SU-DHL-6 (cell line): ENCODE data around the gene ENDOD1.

Experiments
- H2AFZ ChIP-seq: fragments of 200-600 bp; sonication (generic); 2 replicates; pipeline ENCODE4 v1.6.1; 2014; ENCODE audit warnings: low read depth, mild to moderate bottlenecking, moderate library complexity, mixed read lengths, antibody characterized with exemption, low read length; ENCODE audit not compliant: severe bottlenecking
- H3F3A ChIP-seq: fragments of 200-600 bp; shearing (Covaris generic); 2 replicates; pipeline ENCODE4 v1.6.0; 2016; ENCODE audit warnings: antibody characterized with exemption, mild to moderate bottlenecking; ENCODE audit not compliant: insufficient read depth
- H3K27ac ChIP-seq: fragments of 200-600 bp; sonication (generic); 2 replicates; pipeline ENCODE4 v1.5.1; 2016; ENCODE audit warnings: low read depth, mild to moderate bottlenecking, low read length, moderate library complexity, mixed read lengths
- H3K27me3 ChIP-seq: fragments of 200-600 bp; sonication (generic), shearing (Covaris generic); 2 replicates; pipeline ENCODE4 v1.6.0; 2014; ENCODE audit warnings: mild to moderate bottlenecking, low read length
- H3K36me3 ChIP-seq: fragments of 200-600 bp; sonication (generic); 2 replicates; pipeline ENCODE4 v1.6.1; 2014; ENCODE audit warnings: mild to moderate bottlenecking, low read length, mixed read lengths
- H3K4me2 ChIP-seq: fragments of 300-600, 200-600 bp; shearing (Covaris generic), sonication (generic); 2 replicates; pipeline ENCODE4 v1.6.0; 2014; ENCODE audit warnings: low read length, low read depth, mild to moderate bottlenecking; ENCODE audit not compliant: poor library complexity, severe bottlenecking
- H3K4me3 ChIP-seq: fragments of 200-600 bp; sonication (generic); 2 replicates; pipeline ENCODE4 v1.5.1; 2014; ENCODE audit warnings: antibody characterized with exemption, low read length, mild to moderate bottlenecking, mixed read lengths; ENCODE audit not compliant: insufficient read depth, poor library complexity, severe bottlenecking
- H3K79me2 ChIP-seq: fragments of 200-600 bp; sonication (generic); 2 replicates; pipeline ENCODE4 v1.6.1; 2014; ENCODE audit warnings: mild to moderate bottlenecking, low read length, moderate library complexity; ENCODE audit not compliant: insufficient read depth
- H3K9ac ChIP-seq: fragments of 200-600 bp; sonication (generic); 2 replicates; pipeline ENCODE4 v1.7.0; 2014; ENCODE audit warnings: mild to moderate bottlenecking, low read length
- H3K9me2 ChIP-seq: fragments of 200-600 bp; sonication (generic); replicated peaks from 2 replicates; pipeline ENCODE4 v1.6.1; 2014; ENCODE audit warnings: low read length; ENCODE audit not compliant: insufficient read depth
- H3K9me3 ChIP-seq: fragments of 200-600 bp; sonication (generic); 2 replicates; pipeline ENCODE4 v1.6.1; 2014; ENCODE audit warnings: low read length, mixed read lengths; ENCODE audit not compliant: insufficient read depth
- H4K20me1 ChIP-seq: fragments of 200-600 bp; sonication (generic); 2 replicates; pipeline ENCODE4 v1.6.1; 2014; ENCODE audit warnings: low read depth, mild to moderate bottlenecking, antibody characterized with exemption, low read length, moderate library complexity, mixed read lengths
- EZH2phosphoT487 ChIP-seq: fragments of 200-600 bp; sonication (generic), shearing (Covaris generic); conservative IDR thresholded peaks from 2 replicates; pipeline ENCODE4 v1.6.1; 2018; ENCODE audit warnings: mild to moderate bottlenecking, antibody characterized with exemption, low read length, moderate library complexity, mixed read lengths
- TF ChIP-seq, protein P1 (sequence below): fragments of 200-600 bp; sonication (generic); IDR thresholded peaks from one replicate; pipeline ENCODE4 v1.5.1; 2017; ENCODE audit warnings: antibody characterized with exemption, mild to moderate bottlenecking, low read length, moderate library complexity; ENCODE audit not compliant: insufficient read depth, poor library complexity, severe bottlenecking

Gene ENDOD1

DNA sequence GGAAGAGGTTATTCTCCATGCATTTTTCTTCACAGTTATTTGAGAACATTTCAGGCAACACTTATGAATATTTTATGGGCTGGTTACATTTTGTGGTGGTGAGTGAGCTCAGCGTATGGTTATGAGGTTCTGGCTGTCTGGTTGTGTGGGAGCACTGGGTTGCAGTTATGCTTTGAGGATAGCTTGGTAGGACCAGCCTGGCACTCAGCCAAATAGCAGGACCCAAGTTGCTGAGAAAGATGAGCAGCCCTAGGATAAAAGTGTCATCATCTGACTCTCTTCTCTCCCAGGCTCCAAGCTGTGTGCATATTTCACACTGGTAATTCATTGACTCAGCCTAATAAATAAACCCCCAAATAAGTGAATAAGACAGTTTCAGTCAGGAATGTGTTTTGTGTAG is 31.0 kb upstream of the ENDOD1 start:
- H3F3A ChIP-seq, result no peaks in the 10 kb centered on the region
- H3K27me3 ChIP-seq, result no peaks in the 10 kb centered on the region
- no peak overlapping the region for H2AFZ ChIP-seq
- no peak overlapping the region for H3K9ac ChIP-seq
- H3K9me3 ChIP-seq, result no peaks in the 10 kb centered on the region
- H3K4me3 ChIP-seq, result no peak overlapping the region
- H3K27ac ChIP-seq, result no peak overlapping the region
- TF ChIP-seq, protein P1, sequence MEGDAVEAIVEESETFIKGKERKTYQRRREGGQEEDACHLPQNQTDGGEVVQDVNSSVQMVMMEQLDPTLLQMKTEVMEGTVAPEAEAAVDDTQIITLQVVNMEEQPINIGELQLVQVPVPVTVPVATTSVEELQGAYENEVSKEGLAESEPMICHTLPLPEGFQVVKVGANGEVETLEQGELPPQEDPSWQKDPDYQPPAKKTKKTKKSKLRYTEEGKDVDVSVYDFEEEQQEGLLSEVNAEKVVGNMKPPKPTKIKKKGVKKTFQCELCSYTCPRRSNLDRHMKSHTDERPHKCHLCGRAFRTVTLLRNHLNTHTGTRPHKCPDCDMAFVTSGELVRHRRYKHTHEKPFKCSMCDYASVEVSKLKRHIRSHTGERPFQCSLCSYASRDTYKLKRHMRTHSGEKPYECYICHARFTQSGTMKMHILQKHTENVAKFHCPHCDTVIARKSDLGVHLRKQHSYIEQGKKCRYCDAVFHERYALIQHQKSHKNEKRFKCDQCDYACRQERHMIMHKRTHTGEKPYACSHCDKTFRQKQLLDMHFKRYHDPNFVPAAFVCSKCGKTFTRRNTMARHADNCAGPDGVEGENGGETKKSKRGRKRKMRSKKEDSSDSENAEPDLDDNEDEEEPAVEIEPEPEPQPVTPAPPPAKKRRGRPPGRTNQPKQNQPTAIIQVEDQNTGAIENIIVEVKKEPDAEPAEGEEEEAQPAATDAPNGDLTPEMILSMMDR, result no peak
- no peak for TF ChIP-seq EZH2phosphoT487
- H3K79me2 ChIP-seq, result no peaks in the 10 kb centered on the region
- H3K9me2 ChIP-seq, result no peaks in the 10 kb centered on the region
- no peak overlapping the region for H3K4me2 ChIP-seq
- no peaks in the 10 kb centered on the region for H3K36me3 ChIP-seq
- H4K20me1 ChIP-seq, result no peaks in the 10 kb centered on the region

DNA sequence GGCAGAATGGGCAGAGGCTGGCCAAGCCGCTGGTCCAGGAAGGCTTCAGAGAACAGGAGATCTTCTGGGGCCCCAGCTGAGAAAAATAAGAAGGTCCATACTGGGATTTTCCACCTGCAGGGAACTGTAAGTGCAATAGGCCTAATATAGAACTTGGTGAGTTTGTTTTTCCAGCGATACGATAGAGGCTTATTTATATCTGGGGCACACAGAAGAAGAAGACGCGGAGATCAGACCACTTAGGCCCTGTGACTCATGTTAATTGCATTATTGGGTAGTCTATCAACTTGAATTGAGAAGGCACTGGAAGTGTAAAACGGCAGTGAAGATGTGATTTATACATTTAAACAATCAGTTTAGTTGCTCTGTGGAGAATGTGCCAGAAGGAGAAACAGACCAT is 30.6 kb upstream of the ENDOD1 start:
- TF ChIP-seq EZH2phosphoT487, result no peak
- TF ChIP-seq, protein P1, result no peak
- Histone ChIP-seq H3K4me3 (no peak overlapping the region), H3K9ac (no peak overlapping the region), H3K79me2 (no peaks in the 10 kb centered on the region), H3K9me3 (no peaks in the 10 kb centered on the region), H4K20me1 (no peaks in the 10 kb centered on the region), H3K4me2 (no peak overlapping the region), H2AFZ (no peak overlapping the region), H3K27me3 (no peaks in the 10 kb centered on the region), H3K27ac (no peak overlapping the region), H3F3A (no peaks in the 10 kb centered on the region), H3K36me3 (no peaks in the 10 kb centered on the region), H3K9me2 (no peaks in the 10 kb centered on the region)

DNA sequence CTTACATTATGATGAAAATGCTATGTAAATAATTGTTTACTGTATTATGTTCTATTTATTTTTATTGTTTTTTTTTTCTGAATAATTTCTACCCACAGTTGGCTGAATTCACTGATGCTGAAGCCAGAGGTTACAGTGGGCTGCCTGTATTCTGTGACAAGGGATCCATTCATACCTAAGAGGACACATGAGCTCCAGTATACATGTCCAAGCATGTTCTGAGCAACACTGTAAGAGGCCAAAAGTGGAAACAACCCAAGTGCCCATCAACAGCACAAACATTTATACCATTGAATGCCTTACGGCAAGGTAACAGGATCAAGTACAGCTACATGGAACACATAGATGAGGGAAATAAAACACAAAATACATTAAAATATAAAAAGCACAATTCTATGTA is 24.3 kb upstream of the ENDOD1 start:
- Histone ChIP-seq H3K4me2 (no peak overlapping the region), H3K9me3 (no peaks in the 10 kb centered on the region), H3K79me2 (peaks cover 11% of the 10 kb centered on the region; the same call in 1 of the 2 replicates), H3K4me3 (no peak overlapping the region), H3K27me3 (no peaks in the 10 kb centered on the region), H2AFZ (no peak overlapping the region), H4K20me1 (0 out of 2 replicates have a peak, but pooled peaks cover 3% of the 10 kb centered on the region), H3K36me3 (no peaks in the 10 kb centered on the region), H3F3A (peaks cover 17% of the 10 kb centered on the region), H3K9me2 (no peaks in the 10 kb centered on the region), H3K27ac (no peak overlapping the region), H3K9ac (no peak overlapping the region)
- no peak for TF ChIP-seq EZH2phosphoT487
- TF ChIP-seq, protein P1, result no peak
